ENCODE results near the gene PAN3. TPM values are rescaled to one million over a fixed set of nuclear protein-coding genes. Genes with fewer than 3 reads are reported as not detected.

The PAN3 gene
- total RNA-seq, 4 donors from 2014 or later, result 41.7 to 68.3 (median 42.2) TPM

DNA sequence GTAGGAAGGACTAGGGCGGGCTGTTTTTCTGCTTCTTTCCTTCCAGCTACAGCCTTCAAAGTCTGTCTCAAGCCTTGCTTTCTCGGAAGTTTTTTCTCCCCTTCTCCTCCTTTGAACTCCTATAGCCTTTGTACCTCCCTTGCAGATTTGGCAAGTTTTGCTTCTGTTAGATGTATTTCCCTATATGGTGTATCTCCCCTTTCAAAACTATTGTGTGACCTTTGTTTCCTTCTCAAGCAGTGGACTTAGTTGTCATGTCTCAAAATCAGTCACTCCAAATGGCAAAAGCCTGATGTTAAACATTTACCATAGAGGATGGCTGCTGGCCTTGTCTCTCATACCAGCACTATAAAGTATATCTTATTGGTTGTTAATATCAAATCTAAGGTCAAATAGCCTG, 203.9 kb downstream of the PAN3 start:
- Histone ChIP-seq H3K27ac (no peak overlapping the region), H3K27me3 (peaks cover 6% of the 10 kb centered on the region), H3K4me3 (no peak overlapping the region), H3K36me3 (no peaks in the 10 kb centered on the region), H3K9me3 (no peaks in the 10 kb centered on the region), H3K4me1 (peaks cover 11% of the 10 kb centered on the region)
- no peak for DNase-seq (ENCODE audit: low spot score in 2 of 2)
- 79% methylated on average over 2 of the region's 2 CpGs for WGBS
- TF ChIP-seq, protein P1, sequence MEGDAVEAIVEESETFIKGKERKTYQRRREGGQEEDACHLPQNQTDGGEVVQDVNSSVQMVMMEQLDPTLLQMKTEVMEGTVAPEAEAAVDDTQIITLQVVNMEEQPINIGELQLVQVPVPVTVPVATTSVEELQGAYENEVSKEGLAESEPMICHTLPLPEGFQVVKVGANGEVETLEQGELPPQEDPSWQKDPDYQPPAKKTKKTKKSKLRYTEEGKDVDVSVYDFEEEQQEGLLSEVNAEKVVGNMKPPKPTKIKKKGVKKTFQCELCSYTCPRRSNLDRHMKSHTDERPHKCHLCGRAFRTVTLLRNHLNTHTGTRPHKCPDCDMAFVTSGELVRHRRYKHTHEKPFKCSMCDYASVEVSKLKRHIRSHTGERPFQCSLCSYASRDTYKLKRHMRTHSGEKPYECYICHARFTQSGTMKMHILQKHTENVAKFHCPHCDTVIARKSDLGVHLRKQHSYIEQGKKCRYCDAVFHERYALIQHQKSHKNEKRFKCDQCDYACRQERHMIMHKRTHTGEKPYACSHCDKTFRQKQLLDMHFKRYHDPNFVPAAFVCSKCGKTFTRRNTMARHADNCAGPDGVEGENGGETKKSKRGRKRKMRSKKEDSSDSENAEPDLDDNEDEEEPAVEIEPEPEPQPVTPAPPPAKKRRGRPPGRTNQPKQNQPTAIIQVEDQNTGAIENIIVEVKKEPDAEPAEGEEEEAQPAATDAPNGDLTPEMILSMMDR (IDR thresholded peaks at IDR 0.05), result no peak
- TF ChIP-seq POLR2AphosphoS5 (IDR thresholded peaks at IDR 0.05), result no peak
- TF ChIP-seq EP300 (IDR thresholded peaks at IDR 0.05), result no peak
- no peak for TF ChIP-seq POLR2A (IDR thresholded peaks at IDR 0.05)

DNA sequence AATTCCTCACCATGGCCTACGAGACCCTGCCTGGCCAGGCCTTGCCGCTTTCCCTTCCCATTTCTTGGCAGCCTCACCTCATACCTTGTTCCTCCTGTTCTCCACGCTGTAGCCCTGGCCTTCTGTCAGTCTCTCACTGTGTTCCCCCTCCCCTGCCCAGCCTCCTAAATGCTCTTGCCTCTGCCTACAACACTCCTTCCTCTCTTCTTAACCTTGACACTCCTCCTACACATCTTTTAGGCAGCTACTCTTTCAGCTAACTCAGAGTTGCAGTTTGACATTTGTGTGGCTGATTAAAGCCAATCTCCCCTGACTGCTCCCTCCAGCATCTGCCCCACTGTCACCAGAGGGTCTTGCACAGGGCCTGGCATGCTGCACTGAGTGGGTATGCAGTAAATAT, 205.8 kb downstream of the PAN3 start:
- no peak for TF ChIP-seq EP300 (IDR thresholded peaks at IDR 0.05)
- TF ChIP-seq, protein P1 (IDR thresholded peaks at IDR 0.05), result no peak
- no peak for TF ChIP-seq POLR2AphosphoS5 (IDR thresholded peaks at IDR 0.05)
- TF ChIP-seq POLR2A (IDR thresholded peaks at IDR 0.05), result no peak
- no peaks in the 10 kb centered on the region for H3K4me1 ChIP-seq
- no peak for DNase-seq (ENCODE audit: low spot score in 2 of 2)
- H3K9me3 ChIP-seq, result no peaks in the 10 kb centered on the region
- no peak overlapping the region for H3K4me3 ChIP-seq
- peaks cover 6% of the 10 kb centered on the region for H3K27me3 ChIP-seq
- H3K27ac ChIP-seq, result no peak overlapping the region
- no peaks in the 10 kb centered on the region for H3K36me3 ChIP-seq
- WGBS, result 83% methylated on average over 3 of the region's 3 CpGs

Other genes with a start within 250 kb of the PAN3 start
- not detected for gene PDX1, start 218.5 kb upstream of the PAN3 start, total RNA-seq
- not detected for gene CDX2, start 169.2 kb upstream of the PAN3 start, total RNA-seq
- gene URAD, start 149.9 kb upstream of the PAN3 start, total RNA-seq, result not detected
- 1 to 10 TPM in 3 of 4 donors, under 1 TPM in 1; 0.47 to 1.2 (median 1.2) TPM for gene FLT3, start 38.0 kb upstream of the PAN3 start, total RNA-seq